IMR-90 (cell line): ENCODE data around the gene COLEC12. TPM values are rescaled to one million over a fixed set of nuclear protein-coding genes. Genes with fewer than 3 reads are reported as not detected.

Experiments
- ATAC-seq: fragments of 200-7000 bp; cut with Tn5 transposase; 2 replicates; pipeline ENCODE4 v1.9.1; 2020; ENCODE audit warnings: low read depth, mild to moderate bottlenecking, moderate library complexity
- BruUV-seq: library from RNA; stranded (reverse); fragments of 400-500 nt; replicated peaks from 2 replicates; lab custom pipeline; 2021; lab: Mats Ljungman, UMichigan
- CTCF ChIA-PET: fragments of 300-600 bp; formaldehyde crosslinking; extraction: SDS; loops from one replicate; lab custom pipeline; 2021; ENCODE audit warnings: antibody characterized with exemption; lab: Yijun Ruan, JAX
- POLR2A ChIA-PET: fragments of 300-600 bp; sonication (Branson Sonifier 250); formaldehyde crosslinking; loops from one replicate; lab custom pipeline; 2022; ENCODE audit warnings: antibody characterized with exemption; ENCODE audit not compliant: unreplicated experiment; lab: Charles Lee
- DNase-seq: peaks from one replicate; pipeline ENCODE4 v3.0.0; 2013
- H2AFZ ChIP-seq: replicated peaks from 2 replicates; pipeline ENCODE3; 2013; ENCODE audit warnings: low read length, mild to moderate bottlenecking; ENCODE audit not compliant: poor library complexity
- H2AK5ac ChIP-seq: 2 replicates; pipeline ENCODE4 v1.6.1; 2013; ENCODE audit warnings: low read depth, low read length, inconsistent platforms
- H2AK9ac ChIP-seq: replicated peaks from 2 replicates; pipeline ENCODE3; 2013; ENCODE audit warnings: mild to moderate bottlenecking, low read depth, low read length, moderate library complexity; ENCODE audit not compliant: poor library complexity
- H2BK120ac ChIP-seq: 2 replicates; pipeline ENCODE4 v1.6.1; 2013; ENCODE audit warnings: low read depth, low read length, inconsistent platforms
- H2BK15ac ChIP-seq: 3 replicates; pipeline ENCODE4 v1.6.1; 2013; ENCODE audit warnings: low read depth, low read length, inconsistent platforms
- H2BK20ac ChIP-seq: 2 replicates; pipeline ENCODE4 v1.6.1; 2013; ENCODE audit warnings: low read depth, mild to moderate bottlenecking, inconsistent platforms, low read length, moderate library complexity
- H2BK5ac ChIP-seq: 2 replicates; pipeline ENCODE4 v1.6.1; 2013; ENCODE audit warnings: mild to moderate bottlenecking, low read depth, low read length, inconsistent platforms; ENCODE audit not compliant: poor library complexity, severe bottlenecking
- H3K14ac ChIP-seq: replicated peaks from 2 replicates; pipeline ENCODE4 v1.6.1; 2013; ENCODE audit warnings: low read depth, low read length, inconsistent platforms
- H3K18ac ChIP-seq: 2 replicates; pipeline ENCODE4 v1.6.1; 2013; ENCODE audit warnings: low read depth, low read length, control low read depth
- H3K23ac ChIP-seq: 2 replicates; pipeline ENCODE4 v1.6.1; 2013; ENCODE audit warnings: low read depth, low read length, inconsistent platforms
- H3K27ac ChIP-seq: 2 replicates; pipeline ENCODE4 v1.5.1; 2013; ENCODE audit warnings: mild to moderate bottlenecking, control low read depth, low read length; ENCODE audit not compliant: insufficient read depth
- H3K27me3 ChIP-seq: 2 replicates; pipeline ENCODE4 v1.6.1; 2013; ENCODE audit warnings: low read length; ENCODE audit not compliant: control insufficient read depth, insufficient read depth
- H3K36me3 ChIP-seq: 2 replicates; pipeline ENCODE4 v1.6.1; 2013; ENCODE audit warnings: low read length, mixed read lengths; ENCODE audit not compliant: control insufficient read depth, insufficient read depth
- H3K4ac ChIP-seq: 2 replicates; pipeline ENCODE4 v1.6.1; 2013; ENCODE audit warnings: low read depth, low read length, inconsistent platforms
- H3K4me1 ChIP-seq: 2 replicates; pipeline ENCODE4 v1.6.1; 2013; ENCODE audit warnings: low read length, mixed read lengths; ENCODE audit not compliant: control insufficient read depth, insufficient read depth
- H3K4me2 ChIP-seq: 2 replicates; pipeline ENCODE4 v1.6.1; 2013; ENCODE audit warnings: low read depth, mild to moderate bottlenecking, control low read depth, low read length, moderate library complexity
- H3K4me3 ChIP-seq: 2 replicates; pipeline ENCODE4 v1.5.1; 2013; ENCODE audit warnings: low read depth, mild to moderate bottlenecking, control low read depth, low read length, moderate library complexity; ENCODE audit not compliant: insufficient read depth
- H3K56ac ChIP-seq: 2 replicates; pipeline ENCODE4 v1.6.1; 2013; ENCODE audit warnings: low read length, inconsistent platforms; ENCODE audit not compliant: insufficient read depth; ENCODE audit errors: extremely low read depth
- H3K79me1 ChIP-seq, 2 experiments: 2 replicates each; pipeline ENCODE4 v1.6.1; 2013; ENCODE audit warnings: low read length in 2 of 2, inconsistent platforms in 1 of 2, low read depth in 1 of 2
- H3K9ac ChIP-seq: 2 replicates; pipeline ENCODE4 v1.6.1; 2013; ENCODE audit warnings: low read depth, low read length, control low read depth
- H3K9me1 ChIP-seq: 2 replicates; pipeline ENCODE4 v1.6.1; 2013; ENCODE audit warnings: low read length, inconsistent platforms; ENCODE audit not compliant: insufficient read depth
- H3K9me3 ChIP-seq: 2 replicates; pipeline ENCODE4 v1.6.1; 2013; ENCODE audit warnings: low read length; ENCODE audit not compliant: control insufficient read depth, insufficient read depth
- H4K20me1 ChIP-seq: 2 replicates; pipeline ENCODE4 v1.6.1; 2013; ENCODE audit warnings: low read length, inconsistent platforms; ENCODE audit not compliant: insufficient read depth
- H4K5ac ChIP-seq: 2 replicates; pipeline ENCODE4 v1.6.1; 2013; ENCODE audit warnings: mild to moderate bottlenecking, low read depth, low read length, control low read depth
- H4K8ac ChIP-seq, 2 experiments: 2 replicates each; pipeline ENCODE4 v1.6.1; 2013; ENCODE audit warnings: low read depth in 2 of 2, low read length in 2 of 2, control low read depth in 1 of 2, inconsistent platforms in 1 of 2
- H4K91ac ChIP-seq: 2 replicates; pipeline ENCODE4 v1.6.1; 2013; ENCODE audit warnings: low read depth, low read length, inconsistent platforms; ENCODE audit not compliant: insufficient read depth
- BHLHE40 ChIP-seq: fragments of 150-350 bp; IDR thresholded peaks from 2 replicates; pipeline ENCODE4 v1.6.1; 2016; ENCODE audit warnings: mild to moderate bottlenecking, low read depth, low read length
- CEBPB ChIP-seq: IDR thresholded peaks from 2 replicates; pipeline ENCODE4 v1.6.1; 2012; ENCODE audit warnings: low read depth, low read length, improper control_type of control experiment
- ELK1 ChIP-seq: fragments of 150-350 bp; IDR thresholded peaks from 2 replicates; pipeline ENCODE4 v1.6.1; 2016; ENCODE audit warnings: low read depth, mild to moderate bottlenecking, low read length, moderate library complexity, borderline replicate concordance
- FOS ChIP-seq: fragments of 150-350 bp; IDR thresholded peaks from 2 replicates; pipeline ENCODE4 v1.6.1; 2016; ENCODE audit warnings: low read depth, low read length
- NFE2L2 ChIP-seq: fragments of 150-350 bp; IDR thresholded peaks from 2 replicates; pipeline ENCODE4 v1.6.1; 2016; ENCODE audit warnings: low read depth, mild to moderate bottlenecking, low read length
- RAD21 ChIP-seq: IDR thresholded peaks from 2 replicates; pipeline ENCODE4 v1.6.1; 2012; ENCODE audit warnings: low read length, improper control_type of control experiment
- RCOR1 ChIP-seq: IDR thresholded peaks from 2 replicates; pipeline ENCODE4 v1.6.1; 2012; ENCODE audit warnings: mild to moderate bottlenecking, low read length, improper control_type of control experiment; ENCODE audit not compliant: insufficient replicate concordance
- RFX5 ChIP-seq: IDR thresholded peaks from 2 replicates; pipeline ENCODE4 v1.8.0; 2012; ENCODE audit warnings: low read depth, mild to moderate bottlenecking, low read length, moderate library complexity
- WGBS, 2 experiments: methylation state at CpG; one replicate each; pipeline versions ENCODE4 v1.1.5 to v1.1.7; 2013; ENCODE audit warnings: missing lambda C conversion rate in 2 of 2; ENCODE audit not compliant: insufficient read length in 1 of 2; ENCODE audit errors: extremely low coverage in 2 of 2; 5-methylcytosine and 5-hydroxymethylcytosine counted together
- dilution Hi-C: fragments of 300-500 bp; cut with HindIII; formaldehyde crosslinking; loops from one replicate; pipeline ENCODE4 v1.14.3; 2018; ENCODE audit warnings: low sequenced_read_pairs; ENCODE audit not compliant: unreplicated experiment
- in situ Hi-C: fragments of 300-500 bp; cut with MboI; formaldehyde crosslinking; loops from 3 replicates; pipeline ENCODE4 v1.14.3; 2019; ENCODE audit warnings: low sequenced_read_pairs, inconsistent platforms, mixed read lengths
- intact Hi-C: fragments of 100-400 bp; cut with micrococcal nuclease; formaldehyde crosslinking; loops from 2 replicates; pipeline ENCODE4 v1.10.0; 2022
- polyA plus RNA-seq, 3 experiments: library from polyadenylated mRNA; depleted of rRNA; stranded (reverse); fragments of >200 nt; gene quantifications; 2 replicates each; pipeline ENCODE4 v1.2.3, GENCODE V29; 2012; ENCODE audit warnings: low replicate concordance in 1 of 3
- total RNA-seq: library from RNA; depleted of rRNA; stranded (reverse); fragments of >200 nt; gene quantifications from 2 replicates; pipeline ENCODE4 v1.2.3, GENCODE V29; 2012

The COLEC12 gene
- total and polyA plus RNA-seq, 2 of the 4 experiments (the other 2 are of a cell fraction) = 1.0 to 2.3 TPM

GRCh38 chr18:274313-274712, 226.2 kb downstream of the COLEC12 start:
- Histone ChIP-seq H4K8ac (no peak overlapping the region), H3K9me1 (no peaks in the 10 kb centered on the region), H3K9ac (no peak overlapping the region), H3K56ac (no peak overlapping the region), H4K91ac (no peak overlapping the region), H2BK15ac (no peak overlapping the region), H3K14ac (no peak overlapping the region), H3K27me3 (no peaks in the 10 kb centered on the region), H2AK5ac (no peak overlapping the region), H4K20me1 (no peaks in the 10 kb centered on the region), H2AFZ (no peak overlapping the region), H2BK20ac (no peak overlapping the region), H3K79me1 (0 out of 4 replicates have a peak, but pooled peaks cover 0 to under 1% of the 10 kb centered on the region in 2 experiments), H3K4me2 (no peak overlapping the region), H2BK120ac (no peak overlapping the region), H3K4me1 (no peaks in the 10 kb centered on the region), H3K36me3 (no peaks in the 10 kb centered on the region), H3K23ac (no peak overlapping the region), H3K4me3 (no peak overlapping the region), H3K4ac (no peak overlapping the region), H3K18ac (no peak overlapping the region), H4K5ac (no peak overlapping the region), H2BK5ac (no peak overlapping the region), H3K27ac (no peak overlapping the region), H2AK9ac (no peak overlapping the region), H3K9me3 (peaks cover 5% of the 10 kb centered on the region; the same call in 1 of the 2 replicates)
- BruUV-seq = no TSS peak
- CTCF ChIA-PET = no interaction called here
- POLR2A ChIA-PET = no interaction called here
- WGBS, 2 experiments = no CpG with 5 or more reads among the region's 8 CpGs
- no peak for DNase-seq
- dilution Hi-C loops (no loop called here), in situ Hi-C loops (loop anchor here (10.0 kb wide), 1 partner anchor 560 kb away; no protein-coding TSS in a partner anchor), intact Hi-C loops (no loop called here)
- TF ChIP-seq RFX5 (no peak), BHLHE40 (no peak), RAD21 (no peak), FOS (no peak), ELK1 (no peak), NFE2L2 (no peak), CEBPB (no peak), RCOR1 (no peak)
- no peak for ATAC-seq
